K562 (cell line): ENCODE measurements around the gene RGMB. TPM values are rescaled to one million over a fixed set of nuclear protein-coding genes. Genes with fewer than 3 reads are reported as not detected.

Experiments
- ATAC-seq: fragments of 200-7000 bp; cut with Tn5 transposase; 3 replicates; pipeline ENCODE4 v1.9.1; 2020; ENCODE audit warnings: moderate library complexity
- BruUV-seq: library from RNA; stranded (reverse); fragments of 400-500 nt; replicated peaks from 2 replicates; lab custom pipeline; 2021; lab: Mats Ljungman, UMichigan
- CTCF ChIA-PET: fragments of 300-600 bp; formaldehyde crosslinking; extraction: SDS; loops from one replicate; lab custom pipeline; 2021; ENCODE audit warnings: low intra/inter-chr PET ratio; lab: Yijun Ruan, JAX
- POLR2A ChIA-PET: fragments of 300-600, 350-650 bp; sonication (Branson Sonifier 250); formaldehyde crosslinking; extraction: SDS; loops from one replicate; lab custom pipeline; 2021; ENCODE audit warnings: antibody characterized with exemption, inconsistent platforms; lab: Yijun Ruan, JAX
- DNase-seq, 4 experiments: peaks; one replicate each; pipeline versions ENCODE4 v3.0.0 to v3.0.0-alpha.2; 2011 to 2018; ENCODE audit warnings: low spot score in 3 of 4, mixed read lengths in 3 of 4; ENCODE audit errors: extremely low read depth in 1 of 4
- FAIRE-seq: peaks from 2 replicates; lab custom pipeline; 2011; peaks lifted over from hg19 to GRCh38; lab: Jason Lieb, UNC
- H2AFZ ChIP-seq: 2 replicates; pipeline ENCODE4 v1.6.0; 2011; ENCODE audit warnings: low read depth, low read length, control low read depth, inconsistent platforms
- H3K27ac ChIP-seq: fragments of 200-600 bp; 3 replicates; pipeline ENCODE4 v1.8.0; 2011; ENCODE audit warnings: low read depth, mild to moderate bottlenecking, control low read depth, inconsistent platforms, low read length, moderate library complexity, mixed read lengths; ENCODE audit errors: extremely low read depth
- H3K27me3 ChIP-seq, 2 experiments: fragments of 300-600 bp in 1 of 2; 2 replicates in 1 of 2; 3 replicates in 1 of 2; pipeline versions ENCODE4 v1.6.0 to v1.8.0; 2011; ENCODE audit warnings: inconsistent platforms in 2 of 2, low read length in 2 of 2, mild to moderate bottlenecking in 1 of 2, mixed read lengths in 1 of 2, moderate library complexity in 1 of 2; ENCODE audit not compliant: control insufficient read depth in 2 of 2, insufficient read depth in 2 of 2
- H3K36me3 ChIP-seq: fragments of 300-600 bp; 3 replicates; pipeline ENCODE4 v1.8.0; 2011; ENCODE audit warnings: mild to moderate bottlenecking, low read length, inconsistent platforms; ENCODE audit not compliant: control insufficient read depth, insufficient read depth
- H3K4me1 ChIP-seq, 2 experiments: fragments of 200-600 bp in 1 of 2; replicated peaks in 1 of 2; 2 replicates in 1 of 2; 3 replicates in 1 of 2; pipeline versions ENCODE4 v1.5.1 to v1.8.0; 2011; ENCODE audit warnings: inconsistent platforms in 2 of 2, low read length in 2 of 2, mild to moderate bottlenecking in 1 of 2, mixed read lengths in 1 of 2, moderate library complexity in 1 of 2; ENCODE audit not compliant: control insufficient read depth in 2 of 2, insufficient read depth in 2 of 2
- H3K4me2 ChIP-seq: 2 replicates; pipeline ENCODE4 v1.6.1; 2011; ENCODE audit warnings: low read length, control low read depth, inconsistent platforms, mixed read lengths; ENCODE audit not compliant: insufficient read depth
- H3K4me3 ChIP-seq: fragments of 200-600 bp; sonication (generic), shearing (Covaris generic); 2 replicates; pipeline ENCODE4 v1.5.1; 2016; ENCODE audit warnings: control low read depth, inconsistent platforms
- H3K79me2 ChIP-seq: fragments of 200-600 bp; 3 replicates; pipeline ENCODE4 v1.8.0; 2011; ENCODE audit warnings: low read length, inconsistent platforms; ENCODE audit not compliant: control insufficient read depth, insufficient read depth
- H3K9ac ChIP-seq, 2 experiments: 2 replicates each; pipeline versions ENCODE4 v1.6.0 to v1.6.1; 2011; ENCODE audit warnings: low read depth in 2 of 2, low read length in 2 of 2, control low read depth in 1 of 2, inconsistent platforms in 1 of 2, mild to moderate bottlenecking in 1 of 2, mixed read lengths in 1 of 2; ENCODE audit not compliant: insufficient read depth in 1 of 2
- H3K9me1 ChIP-seq: one replicate; pipeline ENCODE4 v1.6.0; 2011; ENCODE audit warnings: inconsistent platforms, mild to moderate bottlenecking, low read length, moderate library complexity; ENCODE audit not compliant: control insufficient read depth, insufficient read depth
- H3K9me3 ChIP-seq: replicated peaks from 2 replicates; pipeline ENCODE4 v1.5.1; 2011; ENCODE audit warnings: low read depth, low read length, inconsistent platforms; ENCODE audit not compliant: control insufficient read depth, insufficient read depth
- H4K20me1 ChIP-seq: replicated peaks from 2 replicates; pipeline ENCODE4 v1.6.1; 2011; ENCODE audit warnings: low read length, inconsistent platforms, mixed read lengths; ENCODE audit not compliant: control insufficient read depth, insufficient read depth
- CHD2 ChIP-seq: IDR thresholded peaks from 2 replicates; pipeline ENCODE4 v1.6.1; 2011; ENCODE audit warnings: low read depth, low read length
- FUS ChIP-seq: fragments of 200-400 bp; formaldehyde crosslinking; optimal IDR thresholded peaks from 2 replicates; pipeline ENCODE3; 2017; ENCODE audit warnings: low read depth, low read length
- GATAD2B ChIP-seq: fragments of 450-650 bp; IDR thresholded peaks from 2 replicates; pipeline ENCODE4 v1.6.1; 2017; ENCODE audit warnings: mild to moderate bottlenecking, borderline replicate concordance
- HDAC1 ChIP-seq, 2 experiments: fragments of 450-650 bp; IDR thresholded peaks; 2 replicates each; pipeline ENCODE4 v1.6.1; 2016 to 2017; ENCODE audit warnings: inconsistent platforms in 1 of 2, mild to moderate bottlenecking in 1 of 2, moderate library complexity in 1 of 2
- MTF1 ChIP-seq: fragments of 250-450 bp; sonication (Bioruptor Pico); IDR thresholded peaks from 2 replicates; pipeline ENCODE4 v1.9.0; 2021; ENCODE audit warnings: moderate library complexity, mild to moderate bottlenecking, inconsistent platforms, borderline replicate concordance
- NEUROD1 ChIP-seq: fragments of 150-350 bp; IDR thresholded peaks from 2 replicates; pipeline ENCODE4 v1.6.1; 2014; ENCODE audit warnings: borderline replicate concordance, low read length, low read depth; ENCODE audit not compliant: partially characterized antibody
- NFE2 ChIP-seq: IDR thresholded peaks from 2 replicates; pipeline ENCODE4 v1.6.1; 2014; ENCODE audit warnings: antibody characterized with exemption, low read depth
- NONO ChIP-seq, 2 experiments: fragments of 200-400 bp in 1 of 2; fragments of 450-650 bp in 1 of 2; formaldehyde crosslinking in 1 of 2; IDR thresholded peaks; 2 replicates each; pipeline ENCODE4 v1.6.1; 2017; ENCODE audit warnings: low read depth in 2 of 2, mild to moderate bottlenecking in 2 of 2, moderate library complexity in 2 of 2, low read length in 1 of 2
- OTX1 ChIP-seq: fragments of 450-650 bp; formaldehyde crosslinking; IDR thresholded peaks from 2 replicates; pipeline ENCODE4 v1.4.0; 2022; ENCODE audit warnings: mild to moderate bottlenecking
- PML ChIP-seq: IDR thresholded peaks from 2 replicates; pipeline ENCODE4 v1.6.1; 2012; ENCODE audit warnings: low read length, inconsistent platforms
- POLR2AphosphoS2 ChIP-seq: IDR thresholded peaks from 2 replicates; pipeline ENCODE4 v1.6.1; 2012; ENCODE audit warnings: low read length, improper control_type of control experiment
- PTBP1 ChIP-seq: fragments of 200-400 bp; formaldehyde crosslinking; IDR thresholded peaks from 2 replicates; pipeline ENCODE4 v1.6.1; 2017; ENCODE audit warnings: low read depth, low read length
- PYGO2 ChIP-seq: fragments of 450-650 bp; IDR thresholded peaks from 2 replicates; pipeline ENCODE4 v1.6.1; 2016; ENCODE audit warnings: mild to moderate bottlenecking, missing genetic modification characterization, moderate library complexity, missing compliant biosample characterization
- THRAP3 ChIP-seq: fragments of 450-650 bp; IDR thresholded peaks from 2 replicates; pipeline ENCODE4 v1.6.1; 2016; ENCODE audit warnings: mild to moderate bottlenecking, inconsistent platforms, borderline replicate concordance
- ZBTB17 ChIP-seq: fragments of 450-650 bp; formaldehyde crosslinking; IDR thresholded peaks from 2 replicates; pipeline ENCODE4 v1.4.0; 2020; ENCODE audit warnings: mild to moderate bottlenecking
- ZNF140 ChIP-seq: fragments of 250-450 bp; sonication (Bioruptor Pico); IDR thresholded peaks from 2 replicates; pipeline ENCODE4 v1.8.0; 2021; ENCODE audit warnings: moderate library complexity, mild to moderate bottlenecking, inconsistent platforms
- ZNF431 ChIP-seq: sonication (generic); formaldehyde crosslinking; IDR thresholded peaks from 2 replicates; pipeline ENCODE4 v1.8.0; 2022; ENCODE audit warnings: mild to moderate bottlenecking, missing genetic modification reagents
- WGBS: fragments of 100-300 bp; shearing (Covaris generic); methylation state at CpG from one replicate; pipeline ENCODE4 v1.1.6; 2016; ENCODE audit warnings: low coverage, mixed read lengths; ENCODE audit not compliant: insufficient coverage; ENCODE audit errors: missing lambda C conversion rate; 5-methylcytosine and 5-hydroxymethylcytosine counted together
- in situ Hi-C: fragments of 300-500 bp; cut with MboI; formaldehyde crosslinking; loops from 4 replicates; pipeline ENCODE4 v1.15.0; 2018; ENCODE audit warnings: inconsistent platforms, mixed read lengths
- intact Hi-C: fragments of 100-400 bp; cut with micrococcal nuclease; formaldehyde crosslinking; loops from 2 replicates; pipeline ENCODE4 v1.14.2; 2022
- polyA plus RNA-seq, 8 experiments: library from polyadenylated mRNA; depleted of rRNA in 4 of 8; stranded (reverse) in 5 of 8; unstranded in 3 of 8; fragments of >200 nt; fragmentation: Nextera tagmentation in 2 of 8; fragmentation: Illumina TruSeq in 1 of 8; extraction: Ambion mirVana in 2 of 8; extraction: Trizol in 1 of 8; gene quantifications; 2 replicates each; pipeline versions ENCODE4 v1.2.1 to v1.2.3, GENCODE V29; 2011 to 2014; ENCODE audit warnings: inconsistent platforms in 1 of 8, missing spikeins in 1 of 8
- total RNA-seq, 7 experiments: library from RNA; depleted of rRNA in 6 of 7; stranded (reverse); fragments of >200 nt in 6 of 7; fragmentation: Illumina TruSeq in 2 of 7; extraction: Trizol in 2 of 7; gene quantifications; 2 replicates each; pipeline versions ENCODE4 v1.2.1 to v1.2.3, GENCODE V29; 2011 to 2021; ENCODE audit warnings: low replicate concordance in 1 of 7
- TF ChIP-seq, protein P1 (sequence below): fragments of 250-450 bp; sonication (Bioruptor Pico); IDR thresholded peaks from 2 replicates; pipeline ENCODE4 v1.8.0; 2021; ENCODE audit warnings: moderate library complexity, mild to moderate bottlenecking, inconsistent platforms

The RGMB gene
- total and polyA plus RNA-seq, 9 of the 15 experiments (the other 6 are each of a cell fraction or from before 2014, with no cell fraction given): 0.03 to 0.38 TPM; not detected in 7

GRCh38 chr5:98780390-98780789 lies 6.9 kb downstream of the RGMB start:
- H3K79me2 ChIP-seq: no peaks in the 10 kb centered on the region
- CTCF ChIA-PET: no interaction called here
- no peak overlapping the region for H3K4me3 ChIP-seq
- intact Hi-C loops: no loop called here
- no peaks in the 10 kb centered on the region for H3K36me3 ChIP-seq
- no peaks in the 10 kb centered on the region for H3K9me1 ChIP-seq
- no peak for TF ChIP-seq NONO (IDR thresholded peaks at IDR 0.05; ENCODE audit: low read depth in 2 of 2, low read length in 1 of 2)
- TF ChIP-seq POLR2AphosphoS2: no peak
- no peak for TF ChIP-seq OTX1 (CRISPR knock-in tag)
- no peak for TF ChIP-seq NEUROD1
- no peak for TF ChIP-seq PYGO2 (tag)
- TF ChIP-seq ZNF431 (CRISPR knock-in tag): no peak
- no peak for TF ChIP-seq FUS
- no peak for TF ChIP-seq HDAC1 (IDR thresholded peaks at IDR 0.05)
- TF ChIP-seq NFE2: no peak
- TF ChIP-seq, protein P1, sequence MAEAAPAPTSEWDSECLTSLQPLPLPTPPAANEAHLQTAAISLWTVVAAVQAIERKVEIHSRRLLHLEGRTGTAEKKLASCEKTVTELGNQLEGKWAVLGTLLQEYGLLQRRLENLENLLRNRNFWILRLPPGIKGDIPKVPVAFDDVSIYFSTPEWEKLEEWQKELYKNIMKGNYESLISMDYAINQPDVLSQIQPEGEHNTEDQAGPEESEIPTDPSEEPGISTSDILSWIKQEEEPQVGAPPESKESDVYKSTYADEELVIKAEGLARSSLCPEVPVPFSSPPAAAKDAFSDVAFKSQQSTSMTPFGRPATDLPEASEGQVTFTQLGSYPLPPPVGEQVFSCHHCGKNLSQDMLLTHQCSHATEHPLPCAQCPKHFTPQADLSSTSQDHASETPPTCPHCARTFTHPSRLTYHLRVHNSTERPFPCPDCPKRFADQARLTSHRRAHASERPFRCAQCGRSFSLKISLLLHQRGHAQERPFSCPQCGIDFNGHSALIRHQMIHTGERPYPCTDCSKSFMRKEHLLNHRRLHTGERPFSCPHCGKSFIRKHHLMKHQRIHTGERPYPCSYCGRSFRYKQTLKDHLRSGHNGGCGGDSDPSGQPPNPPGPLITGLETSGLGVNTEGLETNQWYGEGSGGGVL (CRISPR knock-in tag): no peak
- TF ChIP-seq GATAD2B: no peak
- TF ChIP-seq PML: no peak
- no peak for TF ChIP-seq ZBTB17 (CRISPR knock-in tag)
- no peak for TF ChIP-seq CHD2
- no peak for TF ChIP-seq MTF1 (CRISPR knock-in tag)
- TF ChIP-seq ZNF140 (CRISPR knock-in tag): no peak
- TF ChIP-seq THRAP3: no peak
- TF ChIP-seq PTBP1: no peak
- no peaks in the 10 kb centered on the region for H3K9me3 ChIP-seq
- H4K20me1 ChIP-seq: no peaks in the 10 kb centered on the region
- no TSS peak for BruUV-seq
- H3K27ac ChIP-seq: no peak overlapping the region
- H3K4me1 ChIP-seq: no peaks in the 10 kb centered on the region
- peaks cover 0 to 10% of the 10 kb centered on the region in 2 experiments; a peak in 3 of 5 replicates for H3K27me3 ChIP-seq
- no peak overlapping the region for H3K9ac ChIP-seq
- no peak for ATAC-seq
- no peak for DNase-seq
- POLR2A ChIA-PET: interaction anchor here (0.7 to 0.9 kb wide), 2 partner anchors 16 to 1566 kb away, joined by 3 to 5 read pairs; no protein-coding TSS in a partner anchor
- H3K4me2 ChIP-seq: no peak overlapping the region
- in situ Hi-C loops: no loop called here
- 0% methylated on average over 3 of the region's 3 CpGs for WGBS
- H2AFZ ChIP-seq: no peak overlapping the region
- no peak for FAIRE-seq
